Upper lobe of left lung (tissue), 4 donors: Measurements from ENCODE around the gene CTDNEP1.
A peak's percentile ranks its signal among the peaks of the same experiment; 100 is the strongest.

Source experiments
- CTCF ChIP-seq, 6 experiments: fragments of 450-650 bp in 4 of 6; fragments of 200-600 bp in 2 of 6; sonication (generic) in 2 of 6; IDR thresholded peaks; one replicate each; pipeline ENCODE4 v1.5.1; 2016 to 2019; ENCODE audit warnings: antibody characterized with exemption in 6 of 6
- POLR2A ChIP-seq, 4 donors: fragments of 450-650 bp; IDR thresholded peaks; one replicate each; pipeline ENCODE4 v1.5.1; 2016 to 2017; ENCODE audit warnings: antibody characterized with exemption in 4 of 4, mild to moderate bottlenecking in 2 of 4

- TF ChIP-seq CTCF (IDR thresholded peaks at IDR 0.05) (no peak), POLR2A (IDR thresholded peaks at IDR 0.05) (peak in 1 of 4 donors; percentile 31)
Measured at GRCh38 chr17:7204828-7205461, 46.6 kb downstream of the CTDNEP1 start.
